Effector memory CD8-positive, alpha-beta T cell (primary cell): ENCODE data around the gene XCL1.

Source experiments
- ATAC-seq: fragments of 150-1000 bp; cut with Tn5 transposase; replicated peaks from 2 replicates; pipeline ENCODE4 v1.10.0; 2021; ENCODE audit warnings: mild to moderate bottlenecking, moderate library complexity
- DNase-seq, 3 experiments: peaks; one replicate each; pipeline ENCODE4 v3.0.0; 2021
- H3K27ac Mint-ChIP-seq, 2 donors: one replicate each; pipeline ENCODE4 v1.8.0; 2022; ENCODE audit warnings: mild to moderate bottlenecking in 2 of 2, mixed read lengths in 2 of 2, moderate library complexity in 2 of 2
- H3K27me3 Mint-ChIP-seq, 2 donors: one replicate each; pipeline ENCODE4 v1.8.0; 2022; ENCODE audit warnings: mixed read lengths in 2 of 2
- H3K36me3 Mint-ChIP-seq: one replicate; pipeline ENCODE4 v1.8.0; 2022; ENCODE audit warnings: mild to moderate bottlenecking, moderate library complexity, mixed read lengths; ENCODE audit not compliant: insufficient read depth
- H3K4me1 Mint-ChIP-seq, 2 donors: one replicate each; pipeline ENCODE4 v1.8.0; 2022; ENCODE audit warnings: low read depth in 2 of 2, mixed read lengths in 2 of 2
- H3K4me3 Mint-ChIP-seq, 2 donors: one replicate each; pipeline ENCODE4 v1.8.0; 2022; ENCODE audit warnings: mild to moderate bottlenecking in 2 of 2, mixed read lengths in 2 of 2, moderate library complexity in 2 of 2
- H3K9me3 Mint-ChIP-seq, 2 donors: one replicate each; pipeline ENCODE4 v1.8.0; 2022; ENCODE audit warnings: mixed read lengths in 2 of 2

XCL1 gene

DNA sequence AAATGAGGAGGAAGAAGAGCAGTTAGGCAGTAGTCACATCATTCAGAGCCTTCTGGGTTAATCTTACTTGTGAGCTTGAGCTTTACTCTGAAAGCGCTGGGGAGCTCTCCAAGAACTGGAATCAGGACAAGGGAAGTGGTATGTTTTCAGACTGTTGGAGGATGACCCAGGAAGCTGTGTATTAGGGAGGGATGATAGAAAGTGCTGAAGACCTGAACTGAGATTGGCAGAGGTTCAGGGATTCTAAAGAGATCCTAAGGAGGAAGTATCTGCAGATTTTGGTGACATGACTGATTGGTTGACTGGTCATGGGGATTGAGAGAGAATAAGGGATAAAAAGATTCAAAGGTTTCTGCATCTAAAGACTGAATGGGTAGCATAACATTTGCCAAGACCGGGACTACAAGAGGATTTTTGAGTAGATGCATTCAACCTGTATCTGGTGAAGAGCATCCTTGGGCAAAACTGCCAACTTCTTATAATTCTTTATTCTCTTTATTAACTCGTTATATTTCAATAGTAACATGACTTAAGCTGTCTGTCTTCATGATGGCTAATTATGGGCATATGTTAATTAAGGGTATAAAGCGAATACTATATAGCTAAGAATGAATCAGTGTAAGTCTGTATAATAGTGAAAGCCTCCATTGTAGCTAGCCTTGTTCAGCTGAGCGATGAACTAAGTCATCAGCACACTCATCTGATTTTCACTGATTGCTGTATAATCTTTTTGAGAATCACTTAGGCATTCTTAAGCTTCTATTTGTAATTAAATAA lies 41.8 kb downstream of the XCL1 start:
- no peak for DNase-seq
- Mint-ChIP-seq H3K27ac (no peak overlapping the region), H3K27me3 (peaks cover 0 to 9% of the 10 kb centered on the region in 2 donors), H3K9me3 (no peaks in the 10 kb centered on the region), H3K36me3 (no peaks in the 10 kb centered on the region), H3K4me3 (no peak overlapping the region), H3K4me1 (no peaks in the 10 kb centered on the region)
- no peak for ATAC-seq

DNA sequence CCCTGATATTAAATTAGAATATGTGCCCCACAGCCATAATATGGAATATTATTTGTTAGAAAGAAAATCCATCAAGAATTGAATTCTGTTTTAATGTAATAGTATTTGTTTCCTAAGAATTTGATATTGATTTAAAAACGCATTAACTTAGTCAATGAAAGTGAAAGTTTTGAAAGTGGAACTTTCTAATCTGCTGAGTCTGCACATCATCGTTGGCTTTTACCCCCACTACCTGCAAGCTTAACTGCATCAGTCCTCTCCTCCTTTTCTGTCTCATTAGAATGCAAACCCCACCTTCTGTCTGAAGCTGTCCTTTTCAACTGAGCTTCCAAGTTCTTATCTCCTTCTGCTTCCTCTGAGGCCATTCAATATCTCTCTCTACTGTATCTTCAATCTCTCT lies 42.5 kb downstream of the XCL1 start:
- H3K4me1 Mint-ChIP-seq: no peaks in the 10 kb centered on the region
- no peak for DNase-seq
- no peak for ATAC-seq

DNA sequence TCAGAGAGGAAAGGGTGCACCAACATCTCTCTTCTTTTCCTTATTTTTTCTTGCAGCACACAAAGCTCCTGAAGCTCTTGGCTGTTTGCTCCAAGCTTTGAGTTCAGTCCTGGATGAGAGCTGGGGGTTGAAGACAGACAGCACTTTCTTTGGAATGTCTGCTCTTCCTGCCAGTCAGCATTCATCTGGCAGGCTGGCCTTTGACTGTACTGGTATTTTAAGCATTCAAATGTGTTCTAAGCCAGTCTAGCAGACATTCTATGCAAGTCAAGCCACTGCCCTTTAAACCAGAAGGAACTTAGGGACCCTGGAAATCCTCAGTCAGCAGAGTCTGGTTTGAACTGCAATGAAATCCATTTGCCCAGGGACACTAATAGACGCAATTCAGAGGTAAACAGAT lies 45.0 kb downstream of the XCL1 start:
- Mint-ChIP-seq H3K9me3 (no peaks in the 10 kb centered on the region), H3K36me3 (no peaks in the 10 kb centered on the region), H3K4me3 (no peak overlapping the region), H3K27ac (no peak overlapping the region), H3K27me3 (peaks cover 0 to 10% of the 10 kb centered on the region in 2 donors), H3K4me1 (no peaks in the 10 kb centered on the region)
- ATAC-seq: no peak
- no peak for DNase-seq

More for the DNA sequence above, 42.5 kb downstream of the XCL1 start:
- Mint-ChIP-seq H3K9me3 (no peaks in the 10 kb centered on the region), H3K27me3 (peaks cover 0 to 2% of the 10 kb centered on the region in 2 donors), H3K36me3 (no peaks in the 10 kb centered on the region), H3K4me3 (no peak overlapping the region), H3K27ac (no peak overlapping the region)

DNA sequence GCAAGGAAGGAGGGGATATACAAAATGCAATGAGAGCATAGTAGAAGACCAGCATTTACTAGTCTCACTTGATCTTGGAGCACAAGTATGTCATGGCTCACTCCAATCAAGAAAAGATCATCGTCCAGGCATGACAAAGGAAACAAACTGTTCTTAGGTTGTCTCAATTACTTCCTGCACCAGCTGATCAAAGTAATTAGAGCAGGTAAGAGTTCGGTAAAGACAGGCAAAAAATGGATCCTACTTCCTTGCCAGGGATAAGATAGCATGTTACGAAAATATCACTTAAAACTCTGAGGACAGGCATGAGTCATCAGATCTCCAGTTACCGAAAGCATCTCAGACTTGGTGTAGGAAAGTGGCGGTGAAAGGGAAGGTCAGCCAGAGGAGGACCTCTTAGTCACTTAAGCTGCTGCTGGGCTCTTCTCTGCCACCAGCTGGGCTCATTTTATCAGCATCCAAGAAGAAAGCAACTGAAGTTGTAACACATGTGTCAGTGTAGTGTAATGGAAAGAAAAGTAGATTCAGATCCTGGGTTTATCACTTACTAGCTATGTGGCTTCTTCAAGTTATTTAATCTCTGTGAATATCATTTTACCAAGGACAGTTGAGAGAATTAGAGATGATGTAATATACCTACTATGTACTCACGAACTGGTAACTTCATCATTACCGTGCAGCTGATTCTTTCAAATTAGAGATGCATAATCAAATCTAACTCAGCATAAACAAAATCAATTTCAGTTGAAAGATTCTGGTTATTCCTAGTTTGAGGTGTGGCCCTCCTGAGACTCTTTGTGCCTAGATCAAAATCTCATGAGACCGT lies 46.8 kb downstream of the XCL1 start:
- no peaks in the 10 kb centered on the region for H3K36me3 Mint-ChIP-seq
- peaks cover 0 to 11% of the 10 kb centered on the region in 2 donors for H3K27me3 Mint-ChIP-seq
- no peak overlapping the region for H3K27ac Mint-ChIP-seq
- H3K4me3 Mint-ChIP-seq: no peak overlapping the region
- no peak for ATAC-seq
- H3K9me3 Mint-ChIP-seq: no peaks in the 10 kb centered on the region
- no peaks in the 10 kb centered on the region for H3K4me1 Mint-ChIP-seq
- no peak for DNase-seq

DNA sequence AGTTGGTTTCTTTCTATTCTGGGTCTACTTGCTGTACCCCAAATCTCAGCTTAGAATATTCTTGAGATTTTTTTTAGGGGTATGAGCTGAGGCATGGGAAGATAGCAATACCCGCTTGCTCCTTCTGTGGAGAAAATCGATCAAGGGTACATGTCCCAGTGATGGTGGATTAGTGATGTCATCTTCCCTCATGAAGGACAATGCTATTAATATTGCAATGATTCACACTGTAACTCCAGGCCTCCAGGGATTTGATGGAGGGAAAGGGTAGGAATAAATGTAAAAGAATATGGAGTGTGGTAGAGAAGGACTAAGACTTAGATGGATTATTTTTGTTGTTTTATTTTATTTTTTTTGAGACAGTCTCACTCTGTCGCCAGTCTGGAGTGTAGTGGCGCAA lies 47.4 kb downstream of the XCL1 start:
- ATAC-seq (no peak), DNase-seq (no peak)
- Mint-ChIP-seq H3K27ac (no peak overlapping the region), H3K9me3 (no peaks in the 10 kb centered on the region), H3K4me1 (no peaks in the 10 kb centered on the region), H3K27me3 (peaks cover 0 to 11% of the 10 kb centered on the region in 2 donors), H3K4me3 (no peak overlapping the region), H3K36me3 (no peaks in the 10 kb centered on the region)

DNA sequence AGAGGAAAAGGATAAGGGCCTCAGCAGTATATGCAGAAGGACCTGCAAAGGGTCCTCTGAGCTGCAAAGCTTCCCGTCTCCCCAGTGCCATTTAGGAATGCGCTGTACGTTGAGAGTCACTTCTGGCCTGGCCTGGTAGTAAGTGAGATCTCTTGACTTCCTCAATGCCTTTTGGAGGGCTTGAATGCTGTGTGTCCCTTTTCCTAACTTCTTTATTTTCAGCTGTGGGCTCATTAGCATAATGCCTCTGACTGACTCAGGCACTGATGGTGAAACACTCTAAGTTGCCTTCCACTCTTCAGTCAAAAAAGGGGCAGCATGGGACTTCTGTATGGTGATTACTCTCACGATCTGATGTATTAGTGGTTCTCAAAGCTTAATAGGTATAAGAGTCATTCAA lies 49.9 kb downstream of the XCL1 start:
- no peak overlapping the region for H3K4me3 Mint-ChIP-seq
- peaks cover 0 to 29% of the 10 kb centered on the region in 2 donors for H3K27me3 Mint-ChIP-seq
- H3K36me3 Mint-ChIP-seq: no peaks in the 10 kb centered on the region
- no peak overlapping the region for H3K27ac Mint-ChIP-seq
- ATAC-seq (no peak), DNase-seq (no peak)
- H3K9me3 Mint-ChIP-seq: no peaks in the 10 kb centered on the region
- H3K4me1 Mint-ChIP-seq: no peaks in the 10 kb centered on the region

DNA sequence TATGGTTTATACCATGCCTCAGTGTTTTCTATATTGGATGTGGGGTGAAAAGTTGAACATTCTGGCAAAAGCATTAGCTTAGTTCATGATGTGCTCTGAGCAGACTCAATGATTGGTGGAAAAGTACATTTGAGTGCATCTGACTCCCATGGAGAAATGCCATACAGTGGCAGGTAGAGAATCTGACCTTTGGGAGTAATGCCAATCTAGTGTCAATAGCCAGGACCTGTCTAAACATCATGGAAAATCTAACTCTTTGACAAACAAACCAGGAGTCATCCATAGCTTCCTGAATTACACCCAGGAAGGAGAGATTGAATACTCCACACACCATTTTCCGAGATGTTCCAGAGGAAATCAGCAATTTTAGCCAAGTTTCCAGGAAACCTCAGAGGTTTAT lies 51.0 kb downstream of the XCL1 start:
- ATAC-seq (no peak), DNase-seq (no peak)
- Mint-ChIP-seq H3K4me1 (no peaks in the 10 kb centered on the region), H3K27ac (no peak overlapping the region), H3K27me3 (peaks cover 2 to 29% of the 10 kb centered on the region in 2 donors), H3K36me3 (no peaks in the 10 kb centered on the region), H3K4me3 (no peak overlapping the region), H3K9me3 (no peaks in the 10 kb centered on the region)

DNA sequence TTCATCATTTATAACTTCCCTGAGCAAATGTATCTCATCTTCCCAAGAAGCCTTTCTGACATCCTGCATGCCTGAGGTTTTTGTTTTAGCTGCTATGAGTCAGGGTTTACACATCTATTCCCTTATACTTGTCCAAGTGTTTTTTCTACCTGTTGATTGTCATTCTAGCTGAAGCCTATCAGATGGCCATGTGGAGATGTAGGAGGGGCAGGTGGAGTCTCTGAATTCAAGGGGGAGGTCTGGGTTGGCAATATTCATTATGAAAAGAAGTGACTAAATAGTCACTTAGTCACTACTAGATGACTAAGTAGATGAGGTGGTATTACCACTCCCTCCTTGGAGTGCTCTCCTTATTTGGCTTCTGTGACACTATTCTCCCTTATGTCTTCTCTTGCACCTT lies 52.4 kb downstream of the XCL1 start:
- H3K27ac Mint-ChIP-seq: no peak overlapping the region
- H3K4me3 Mint-ChIP-seq: no peak overlapping the region
- DNase-seq (no peak), ATAC-seq (no peak)
- no peaks in the 10 kb centered on the region for H3K9me3 Mint-ChIP-seq
- peaks cover 4 to 29% of the 10 kb centered on the region in 2 donors for H3K27me3 Mint-ChIP-seq
- no peaks in the 10 kb centered on the region for H3K36me3 Mint-ChIP-seq
- no peaks in the 10 kb centered on the region for H3K4me1 Mint-ChIP-seq

DNA sequence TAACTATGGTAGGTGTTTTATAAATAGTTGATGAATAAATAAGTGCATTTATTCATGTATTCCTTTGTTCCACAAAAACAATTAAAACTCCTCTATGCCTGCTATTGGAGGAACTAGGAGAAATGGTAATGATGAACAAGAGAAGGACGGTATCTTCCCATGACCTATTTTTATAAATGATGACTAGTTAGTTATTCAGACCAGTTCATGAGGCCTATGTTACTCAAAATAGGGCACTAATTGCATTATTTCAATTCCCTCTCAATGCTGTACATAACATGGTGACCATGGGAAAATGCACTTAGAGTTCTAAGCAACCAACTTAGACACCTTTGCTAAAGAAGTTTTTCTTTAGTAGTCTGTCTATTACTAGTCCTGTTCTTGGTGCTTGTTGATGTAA lies 53.1 kb downstream of the XCL1 start:
- no peak overlapping the region for H3K27ac Mint-ChIP-seq
- no peaks in the 10 kb centered on the region for H3K9me3 Mint-ChIP-seq
- no peak overlapping the region for H3K4me3 Mint-ChIP-seq
- H3K27me3 Mint-ChIP-seq: peaks cover 4 to 29% of the 10 kb centered on the region in 2 donors
- no peaks in the 10 kb centered on the region for H3K4me1 Mint-ChIP-seq
- no peaks in the 10 kb centered on the region for H3K36me3 Mint-ChIP-seq
- ATAC-seq: no peak
- DNase-seq: no peak
